HT-29 (cell line): ENCODE measurements around the gene PDCL2. TPM values are rescaled to one million over a fixed set of nuclear protein-coding genes. Genes with fewer than 3 reads are reported as not detected.

Experiments used
- DNase-seq: peaks from one replicate; pipeline ENCODE4 v3.0.0-alpha.2; 2015; ENCODE audit warnings: low spot score
- total RNA-seq: library from RNA; depleted of rRNA; stranded (reverse); fragments of >200 nt; shearing (Covaris generic); gene quantifications from 2 replicates; pipeline ENCODE4 v1.2.3, GENCODE V29; 2014; rRNA removed

Gene PDCL2
- total RNA-seq, 1 experiment from 2014 or later = not detected

DNA sequence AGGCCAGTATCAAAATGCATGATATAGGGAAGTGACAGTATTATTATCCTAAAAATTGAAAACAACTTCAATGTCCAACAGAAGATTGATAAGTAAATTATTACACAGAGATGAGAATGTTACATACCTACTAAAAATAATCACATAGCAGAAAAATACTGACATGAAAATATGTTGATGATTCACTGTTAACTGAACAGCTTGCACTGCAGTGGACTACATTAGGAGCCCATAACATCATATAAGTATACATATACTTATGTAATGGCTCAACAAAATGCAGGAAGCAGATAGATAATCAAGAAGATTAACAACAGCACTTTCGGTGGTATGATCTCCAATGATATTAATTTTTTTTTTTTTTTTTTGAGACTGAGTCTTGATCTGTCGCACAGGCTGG lies 52.4 kb downstream of the PDCL2 start:
- no peak for DNase-seq

DNA sequence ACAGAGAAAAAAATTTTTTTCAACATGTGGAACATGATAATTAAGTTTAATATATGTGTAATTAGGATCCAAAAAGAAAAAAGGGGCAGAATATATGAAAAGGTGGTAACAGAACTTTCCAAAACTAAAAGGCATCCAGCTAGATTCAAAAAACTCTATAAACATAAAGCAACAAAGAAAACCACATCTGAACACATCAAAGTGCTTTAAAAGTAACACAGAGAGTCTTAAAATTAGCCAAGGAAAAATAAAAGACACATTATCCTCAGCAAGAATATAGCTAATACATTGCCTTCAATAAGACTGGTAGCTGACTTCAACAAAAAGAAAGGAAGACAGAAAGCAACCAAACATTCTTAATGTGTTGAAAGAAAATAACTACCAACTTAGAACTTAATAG lies 53.5 kb downstream of the PDCL2 start:
- no peak for DNase-seq

DNA sequence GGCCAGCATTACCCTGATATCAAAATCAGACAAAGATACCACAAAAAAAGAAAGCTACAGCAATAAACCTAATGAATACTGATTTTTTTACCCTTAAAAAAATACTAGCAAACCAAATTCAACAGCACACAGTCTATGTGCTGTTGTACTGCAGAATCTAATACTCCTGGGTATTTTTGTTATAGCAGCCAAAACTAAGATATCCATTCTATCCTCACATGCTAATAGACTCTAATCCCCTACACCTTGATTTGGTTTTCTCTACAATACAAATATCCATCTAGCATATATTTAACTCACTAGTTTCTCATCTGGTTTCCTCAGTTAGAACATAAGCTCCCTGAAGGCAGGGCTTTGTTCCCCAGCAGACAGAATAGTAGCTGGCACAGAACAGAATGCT lies 57.7 kb downstream of the PDCL2 start:
- no peak for DNase-seq

DNA sequence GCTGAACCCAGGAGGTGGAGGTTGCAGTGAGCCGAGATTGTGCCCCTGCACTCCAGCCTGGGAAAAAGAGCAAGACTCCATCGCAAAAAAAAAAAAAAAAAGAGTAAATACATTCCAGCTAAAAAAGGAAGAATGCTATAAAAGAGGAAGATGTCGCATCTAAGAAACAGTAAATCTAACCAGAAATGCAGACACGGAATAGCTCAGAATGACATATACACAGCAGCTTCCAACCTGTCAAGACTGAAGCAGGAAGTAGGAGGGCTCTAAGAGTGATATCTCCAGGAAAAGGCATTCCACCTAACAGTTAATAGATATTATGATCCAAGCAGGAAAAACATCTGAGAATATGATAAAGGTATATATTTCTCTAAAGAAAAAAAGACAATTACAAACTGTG lies 61.4 kb downstream of the PDCL2 start:
- DNase-seq = no peak

DNA sequence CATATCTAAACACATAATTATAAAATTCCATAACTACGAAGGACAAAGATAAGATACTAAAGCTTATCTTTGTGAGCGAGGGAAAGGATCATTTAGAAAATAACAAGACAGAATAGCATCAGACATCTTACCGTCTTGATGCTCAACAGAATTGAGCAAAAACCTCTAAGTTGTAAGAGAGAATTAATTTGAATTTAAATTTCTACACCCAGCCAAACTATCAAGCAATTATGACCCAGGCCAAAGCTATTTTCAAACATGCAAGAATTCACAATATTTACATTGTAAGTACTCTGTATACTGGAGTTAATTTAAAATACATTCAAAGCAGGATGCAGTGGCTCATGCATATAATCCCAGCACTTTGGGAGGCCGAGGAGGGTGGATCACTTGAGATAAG lies 61.9 kb downstream of the PDCL2 start:
- no peak for DNase-seq

DNA sequence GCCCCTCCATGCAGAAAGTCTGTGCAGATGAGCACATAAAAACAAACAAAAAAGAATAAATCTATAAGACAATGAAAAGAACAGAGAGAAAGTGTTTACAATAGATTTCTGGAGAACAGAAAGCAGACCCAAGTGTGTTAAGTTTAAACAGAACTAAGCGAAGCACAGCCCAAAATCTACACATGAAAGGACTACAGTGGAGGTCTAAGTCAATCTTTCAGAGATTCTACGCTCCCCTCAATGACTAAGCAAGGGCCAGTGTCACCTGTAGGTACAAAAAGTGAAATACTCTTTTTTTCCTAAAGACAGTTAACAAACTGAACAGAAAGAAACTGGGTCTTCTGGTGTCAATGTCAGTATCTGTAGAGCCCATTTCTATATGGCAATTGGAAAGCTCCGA lies 63.6 kb downstream of the PDCL2 start:
- no peak for DNase-seq

DNA sequence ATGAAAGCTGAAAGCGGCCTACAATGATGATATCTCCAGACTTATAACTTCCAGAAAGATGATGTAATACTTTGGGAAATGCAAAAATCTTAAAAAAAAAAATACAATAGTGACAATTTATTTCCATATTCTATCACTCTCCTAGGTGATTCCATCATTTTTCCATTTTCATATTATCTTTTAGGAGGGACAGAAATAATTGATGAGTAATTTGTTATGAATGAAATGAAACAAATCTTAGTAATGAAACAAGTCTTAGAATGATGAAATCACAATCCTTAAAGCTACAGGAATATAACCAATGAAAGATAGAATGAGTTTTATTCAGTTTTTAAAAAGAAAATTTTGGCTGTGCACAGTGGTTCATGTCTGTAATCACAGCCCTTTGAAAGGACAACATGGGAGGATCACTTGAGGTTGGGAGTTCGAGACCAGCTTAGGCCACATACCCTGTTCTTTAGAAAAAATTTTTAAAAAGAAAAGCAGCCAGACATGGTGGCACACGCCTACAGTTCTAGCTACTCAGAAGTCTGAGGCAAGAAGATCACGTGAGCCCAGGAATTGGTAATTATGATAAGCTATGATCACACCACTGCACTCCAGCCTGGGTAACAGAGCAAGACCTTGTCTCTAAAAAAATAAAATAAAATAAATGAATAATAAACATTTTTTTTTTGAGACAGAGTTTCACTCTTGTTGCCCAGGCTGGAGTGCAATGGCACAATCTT lies 67.0 kb downstream of the PDCL2 start:
- no peak for DNase-seq

DNA sequence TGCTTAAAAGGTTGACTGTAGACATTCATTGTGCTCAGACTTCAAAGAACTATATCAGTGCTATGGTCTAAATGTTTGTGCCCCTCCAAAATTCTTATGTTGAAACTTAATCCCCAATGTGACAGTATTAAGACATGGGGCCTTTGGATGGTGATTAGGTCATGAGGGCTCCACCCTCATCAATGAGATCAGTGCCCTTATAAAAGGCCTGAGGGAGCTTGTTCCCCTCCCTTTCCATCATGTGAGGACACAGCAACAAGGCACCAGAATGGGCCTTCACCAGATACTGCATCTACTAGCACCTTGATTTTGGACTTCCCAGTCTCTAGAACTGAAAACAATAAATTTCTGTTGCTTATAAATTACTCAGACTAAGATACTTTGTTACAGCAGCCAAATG lies 73.6 kb downstream of the PDCL2 start:
- DNase-seq = no peak

DNA sequence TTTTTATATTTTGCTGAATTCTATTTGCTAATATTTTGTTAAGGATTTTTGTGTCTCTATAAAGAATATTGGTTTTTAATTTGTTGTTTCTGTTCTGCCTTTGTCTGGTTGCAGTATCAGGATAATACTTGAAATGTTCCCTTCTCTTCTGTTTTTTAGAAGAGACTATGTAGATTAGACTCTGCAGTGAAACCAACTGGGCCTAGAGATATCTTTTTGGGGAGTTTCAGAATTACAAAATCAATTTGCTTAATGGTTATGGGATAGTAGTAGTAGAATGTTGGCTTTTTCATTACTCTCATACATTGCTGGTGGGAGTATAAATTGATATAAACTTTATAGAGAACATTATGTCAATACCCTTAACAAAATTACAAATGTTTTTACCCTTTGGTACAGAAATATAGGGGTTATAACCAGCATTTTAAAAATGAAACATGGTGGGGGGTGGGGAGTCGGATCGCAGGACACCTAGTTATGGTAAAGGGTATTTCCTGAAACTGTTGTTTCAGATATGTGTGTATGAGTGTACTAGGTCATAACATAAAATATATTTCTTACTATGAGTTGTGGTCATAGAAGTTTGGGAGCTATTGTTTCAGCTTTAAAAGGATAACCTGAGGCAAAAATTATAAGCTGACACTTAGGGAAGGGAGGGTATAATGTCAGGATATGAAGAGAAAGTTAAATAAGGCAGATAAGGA lies 74.4 kb downstream of the PDCL2 start:
- DNase-seq = no peak

DNA sequence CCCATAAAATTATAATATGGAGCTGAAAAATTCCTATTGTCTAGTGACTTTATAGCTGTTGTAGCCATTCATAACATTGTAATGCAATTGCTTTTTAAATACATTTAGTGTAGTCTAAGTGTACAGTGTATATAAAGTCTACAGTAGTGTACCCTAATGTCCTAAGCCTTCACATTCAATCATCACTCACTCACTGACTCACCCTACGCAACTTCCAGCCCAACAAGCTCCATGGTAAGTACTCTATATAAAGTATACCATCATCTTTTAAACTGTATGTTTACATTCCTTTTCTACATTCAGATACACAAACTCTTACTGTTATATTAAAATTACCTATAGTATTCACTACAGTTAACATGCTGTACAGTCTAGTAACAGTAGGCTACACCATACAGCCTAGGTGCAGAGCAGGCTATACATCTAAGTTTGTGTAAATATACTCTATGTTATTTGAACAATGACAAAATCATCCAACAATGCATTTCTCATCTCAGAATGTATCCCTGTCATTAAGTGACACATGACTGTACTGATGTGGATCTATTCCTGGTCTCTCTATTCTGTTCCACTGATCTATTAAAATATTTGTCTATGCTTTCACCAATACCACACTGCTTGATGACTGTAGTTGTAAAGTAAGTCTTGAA lies 79.0 kb downstream of the PDCL2 start:
- DNase-seq = no peak

DNA sequence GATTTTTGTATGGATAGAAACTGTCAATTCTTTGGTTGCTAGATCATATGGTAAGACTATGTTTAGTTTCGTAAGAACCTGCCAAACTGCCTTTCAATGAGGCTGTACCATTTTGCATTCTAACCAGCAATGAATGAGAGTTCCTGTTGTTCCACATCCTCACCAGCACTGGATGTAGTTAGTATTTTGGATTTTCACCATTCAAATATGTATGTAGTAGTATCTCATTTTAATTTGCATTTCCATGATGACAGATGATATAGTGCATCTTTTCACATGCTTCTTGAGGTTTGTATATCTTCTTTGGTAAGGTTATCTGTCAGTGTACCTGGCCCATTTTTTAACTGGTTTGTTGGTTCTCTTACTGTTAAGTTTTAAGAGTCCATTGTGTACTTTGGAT lies 80.0 kb downstream of the PDCL2 start:
- DNase-seq = no peak

DNA sequence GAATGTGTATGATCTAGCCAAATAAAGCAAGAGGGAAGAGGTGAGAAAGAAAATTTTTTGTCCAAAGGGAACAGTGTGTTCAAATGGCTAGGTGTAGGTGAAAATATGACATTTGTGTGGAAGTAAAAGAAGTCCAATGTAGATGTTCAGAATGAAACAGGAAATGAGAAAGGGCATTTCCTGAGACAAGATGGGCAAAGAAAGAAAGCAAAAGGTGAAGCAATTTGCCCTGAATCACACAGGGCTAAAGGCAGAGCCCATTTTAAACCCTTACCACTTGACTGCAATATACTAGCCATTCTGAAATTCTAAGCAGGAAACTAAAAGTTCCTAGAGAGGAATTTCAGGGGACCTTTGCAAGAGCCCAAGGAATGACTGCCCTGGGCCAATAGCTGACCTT lies 81.4 kb downstream of the PDCL2 start:
- no peak for DNase-seq

DNA sequence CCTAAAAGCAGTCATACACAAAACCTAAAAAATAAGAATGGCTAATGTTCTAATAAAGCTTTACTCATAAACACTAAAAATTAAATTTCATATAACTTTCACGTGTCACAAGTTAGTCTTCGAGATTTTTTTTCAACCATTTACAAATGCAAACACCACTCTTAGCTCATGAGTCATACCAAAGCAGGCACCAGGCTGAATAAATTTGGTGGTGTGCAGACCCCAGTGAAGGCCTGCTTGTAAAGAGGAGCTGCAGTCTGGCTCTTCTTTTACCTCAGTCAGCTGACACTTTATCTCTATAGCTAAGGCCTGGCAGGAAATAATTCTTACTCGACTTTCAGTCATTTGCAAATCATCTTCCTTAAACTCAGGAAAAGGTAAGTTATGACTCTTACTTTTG lies 82.8 kb downstream of the PDCL2 start:
- DNase-seq = no peak

DNA sequence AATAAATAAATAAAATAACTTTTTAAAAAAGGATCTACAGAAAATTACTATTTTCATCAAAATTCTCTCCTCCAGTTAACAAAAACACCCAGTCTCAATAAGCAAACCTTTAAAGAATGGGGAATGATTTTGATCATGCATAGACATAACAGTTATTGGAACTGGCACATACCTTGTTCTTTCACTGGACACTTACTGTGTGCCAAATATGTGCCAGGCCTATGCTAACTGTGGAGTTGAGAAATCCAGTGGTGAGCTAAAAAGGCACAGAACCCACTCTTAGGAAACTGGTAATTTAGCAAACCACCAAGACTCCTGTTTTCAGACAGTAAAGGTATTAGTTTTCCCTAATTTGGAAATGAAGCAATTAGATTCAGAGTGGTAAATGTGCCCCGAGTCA lies 84.4 kb downstream of the PDCL2 start:
- DNase-seq = no peak

Other genes starting within 250 kb of the PDCL2 start
- gene SRD5A3, start 246.0 kb downstream of the PDCL2 start, total RNA-seq = 3.8 and 3.9 TPM in 2 replicates
- 125 and 162 TPM in 2 replicates for gene TMEM165, start 196.3 kb downstream of the PDCL2 start, total RNA-seq
- 7.3 and 9.5 TPM in 2 replicates for gene CLOCK, start 45.3 kb downstream of the PDCL2 start, total RNA-seq
- gene NMU, start 44.1 kb upstream of the PDCL2 start, total RNA-seq = 2.4 and 8.6 TPM in 2 replicates
- gene EXOC1L, start 227.5 kb upstream of the PDCL2 start, total RNA-seq = not detected in 2 replicates